SK-N-SH (cell line): ENCODE measurements around the gene FNDC11.

ENCODE experiments used
- ELF1 ChIP-seq: IDR thresholded peaks from 2 replicates; pipeline ENCODE4 v1.4.0; 2012
- RCOR1 ChIP-seq: fragments of 150-350 bp; IDR thresholded peaks from 2 replicates; pipeline ENCODE4 v1.6.1; 2017; ENCODE audit warnings: antibody characterized with exemption, low read length
- TF ChIP-seq, protein P1 (sequence below): fragments of 200-600 bp; sonication (generic); IDR thresholded peaks from 2 replicates; pipeline ENCODE4 v1.6.1; 2017; ENCODE audit warnings: antibody characterized with exemption, mild to moderate bottlenecking, moderate library complexity
- TF ChIP-seq, protein P2 (sequence below): fragments of 150-350 bp; IDR thresholded peaks from 2 replicates; pipeline ENCODE4 v1.6.1; 2017; ENCODE audit warnings: antibody characterized with exemption, low read length, low read depth, borderline replicate concordance

DNA sequence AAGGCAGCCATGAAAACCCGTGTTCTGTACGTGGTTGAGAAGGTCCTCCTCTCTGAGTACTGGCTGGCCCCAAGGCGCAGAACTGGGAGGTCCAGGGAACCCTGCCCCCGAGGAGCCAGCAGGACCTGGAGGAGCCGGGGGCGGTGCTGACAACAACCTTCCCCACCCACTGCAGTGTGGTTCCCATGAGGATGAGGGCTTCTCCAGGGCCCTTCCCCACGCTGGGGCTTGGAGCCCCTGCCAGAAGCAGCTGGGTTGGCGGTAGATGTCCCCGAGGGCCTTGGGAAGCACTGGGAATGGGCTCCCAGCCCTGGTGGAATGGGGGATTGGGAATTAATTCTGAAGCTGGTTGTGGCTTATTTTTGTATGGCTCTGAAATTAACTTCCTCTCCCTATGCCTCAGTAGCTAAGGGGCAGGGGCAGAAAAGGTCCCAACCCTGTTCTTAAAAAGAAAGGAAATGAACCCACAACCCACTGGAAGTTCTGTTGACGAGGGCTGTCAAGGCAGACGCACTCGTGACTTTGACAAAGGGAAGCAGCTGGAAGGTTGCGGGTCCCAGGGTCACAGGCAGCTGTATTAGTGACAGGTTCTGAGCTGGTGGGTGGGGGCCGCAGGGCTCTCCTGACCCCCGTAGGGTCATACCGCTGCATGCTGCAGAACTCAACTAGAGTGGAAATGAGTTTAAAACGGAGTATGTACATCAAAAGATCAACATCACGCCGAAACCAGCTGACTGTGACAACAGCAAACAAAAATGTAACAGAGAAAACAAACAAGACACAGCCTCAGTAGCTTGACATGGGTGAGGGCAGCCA, 34.0 kb downstream of the FNDC11 start:
- no peak for TF ChIP-seq RCOR1
- TF ChIP-seq, protein P1, sequence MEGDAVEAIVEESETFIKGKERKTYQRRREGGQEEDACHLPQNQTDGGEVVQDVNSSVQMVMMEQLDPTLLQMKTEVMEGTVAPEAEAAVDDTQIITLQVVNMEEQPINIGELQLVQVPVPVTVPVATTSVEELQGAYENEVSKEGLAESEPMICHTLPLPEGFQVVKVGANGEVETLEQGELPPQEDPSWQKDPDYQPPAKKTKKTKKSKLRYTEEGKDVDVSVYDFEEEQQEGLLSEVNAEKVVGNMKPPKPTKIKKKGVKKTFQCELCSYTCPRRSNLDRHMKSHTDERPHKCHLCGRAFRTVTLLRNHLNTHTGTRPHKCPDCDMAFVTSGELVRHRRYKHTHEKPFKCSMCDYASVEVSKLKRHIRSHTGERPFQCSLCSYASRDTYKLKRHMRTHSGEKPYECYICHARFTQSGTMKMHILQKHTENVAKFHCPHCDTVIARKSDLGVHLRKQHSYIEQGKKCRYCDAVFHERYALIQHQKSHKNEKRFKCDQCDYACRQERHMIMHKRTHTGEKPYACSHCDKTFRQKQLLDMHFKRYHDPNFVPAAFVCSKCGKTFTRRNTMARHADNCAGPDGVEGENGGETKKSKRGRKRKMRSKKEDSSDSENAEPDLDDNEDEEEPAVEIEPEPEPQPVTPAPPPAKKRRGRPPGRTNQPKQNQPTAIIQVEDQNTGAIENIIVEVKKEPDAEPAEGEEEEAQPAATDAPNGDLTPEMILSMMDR, result no peak
- TF ChIP-seq, protein P2, sequence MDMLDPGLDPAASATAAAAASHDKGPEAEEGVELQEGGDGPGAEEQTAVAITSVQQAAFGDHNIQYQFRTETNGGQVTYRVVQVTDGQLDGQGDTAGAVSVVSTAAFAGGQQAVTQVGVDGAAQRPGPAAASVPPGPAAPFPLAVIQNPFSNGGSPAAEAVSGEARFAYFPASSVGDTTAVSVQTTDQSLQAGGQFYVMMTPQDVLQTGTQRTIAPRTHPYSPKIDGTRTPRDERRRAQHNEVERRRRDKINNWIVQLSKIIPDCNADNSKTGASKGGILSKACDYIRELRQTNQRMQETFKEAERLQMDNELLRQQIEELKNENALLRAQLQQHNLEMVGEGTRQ, result no peak
- no peak for TF ChIP-seq ELF1
